PC-3 (cell line): Measurements from ENCODE around the gene MYH8. TPM values are rescaled to one million over a fixed set of nuclear protein-coding genes. Genes with fewer than 3 reads are reported as not detected.

ENCODE experiments used
- ATAC-seq: fragments of 200-7000 bp; cut with Tn5 transposase; 2 replicates; pipeline ENCODE4 v1.9.1; 2020; ENCODE audit warnings: mild to moderate bottlenecking, moderate library complexity
- BruUV-seq: library from RNA; stranded (reverse); fragments of 400-500 nt; replicated peaks from 2 replicates; lab custom pipeline; 2021; lab: Mats Ljungman, UMichigan
- CTCF ChIA-PET: fragments of 300-600 bp; sonication (Branson Sonifier 250); formaldehyde crosslinking; loops from one replicate; lab custom pipeline; 2022; ENCODE audit warnings: antibody characterized with exemption; lab: Charles Lee
- POLR2A ChIA-PET: fragments of 300-600 bp; sonication (Branson Sonifier 250); formaldehyde crosslinking; loops from one replicate; lab custom pipeline; 2022; ENCODE audit warnings: antibody characterized with exemption; ENCODE audit not compliant: unreplicated experiment; lab: Charles Lee
- DNase-seq: peaks from one replicate; pipeline ENCODE4 v3.0.0-alpha.2; 2015
- H2AFZ ChIP-seq: fragments of 300-600 bp; sonication (generic); 2 replicates; pipeline ENCODE4 v1.6.0; 2016; ENCODE audit warnings: antibody characterized with exemption, low read length
- H3F3A ChIP-seq: fragments of 300-600 bp; sonication (generic); one replicate; pipeline ENCODE4 v1.6.0; 2017; ENCODE audit warnings: antibody characterized with exemption, low read length, control low read depth, mild to moderate bottlenecking; ENCODE audit not compliant: unreplicated experiment
- H3K27ac ChIP-seq: fragments of 300-600 bp; sonication (generic); 2 replicates; pipeline ENCODE4 v1.5.1; 2016; ENCODE audit warnings: mild to moderate bottlenecking, low read length
- H3K27me3 ChIP-seq: fragments of 300-600 bp; sonication (generic); 2 replicates; pipeline ENCODE4 v1.6.1; 2016; ENCODE audit warnings: low read length, mixed read lengths
- H3K36me3 ChIP-seq: fragments of 300-600 bp; sonication (generic); 2 replicates; pipeline ENCODE4 v1.6.1; 2016; ENCODE audit warnings: low read depth, mixed run types, low read length, mixed read lengths
- H3K4me1 ChIP-seq: fragments of 300-600 bp; sonication (generic); 2 replicates; pipeline ENCODE4 v1.5.1; 2016; ENCODE audit warnings: low read length; ENCODE audit not compliant: insufficient read depth
- H3K4me2 ChIP-seq: fragments of 300-600 bp; sonication (generic); 2 replicates; pipeline ENCODE4 v1.6.0; 2016; ENCODE audit warnings: low read length
- H3K4me3 ChIP-seq: fragments of 300-600 bp; sonication (generic); 2 replicates; pipeline ENCODE4 v1.5.1; 2016; ENCODE audit warnings: mild to moderate bottlenecking, low read length, mixed read lengths
- H3K79me2 ChIP-seq: fragments of 300-600 bp; sonication (generic); 2 replicates; pipeline ENCODE4 v1.6.1; 2017; ENCODE audit warnings: low read length, mixed read lengths
- H3K9ac ChIP-seq: fragments of 300-600 bp; sonication (generic); 2 replicates; pipeline ENCODE4 v1.6.0; 2016; ENCODE audit warnings: mild to moderate bottlenecking, low read length
- H3K9me2 ChIP-seq: fragments of 300-600 bp; sonication (generic); replicated peaks from 2 replicates; pipeline ENCODE4 v1.6.1; 2016; ENCODE audit warnings: mixed run types, low read length, mixed read lengths
- H3K9me3 ChIP-seq: fragments of 300-600 bp; sonication (generic); 2 replicates; pipeline ENCODE4 v1.6.1; 2016; ENCODE audit warnings: low read length, mixed read lengths
- H4K20me1 ChIP-seq: fragments of 300-600 bp; sonication (generic); 2 replicates; pipeline ENCODE4 v1.6.1; 2016; ENCODE audit warnings: low read length, mixed read lengths
- EZH2 ChIP-seq: fragments of 300-600 bp; sonication (generic); IDR thresholded peaks from one replicate; pipeline ENCODE4 v1.6.1; 2017; ENCODE audit warnings: antibody characterized with exemption, mild to moderate bottlenecking, low read length; ENCODE audit not compliant: unreplicated experiment
- EZH2phosphoT487 ChIP-seq: fragments of 300-600 bp; sonication (generic); IDR thresholded peaks from 2 replicates; pipeline ENCODE4 v1.6.1; 2018; ENCODE audit warnings: mild to moderate bottlenecking, antibody characterized with exemption, low read length, borderline replicate concordance
- intact Hi-C: fragments of 100-400 bp; cut with micrococcal nuclease; formaldehyde crosslinking; loops from 2 replicates; pipeline ENCODE4 v1.9.0; 2023
- total RNA-seq: library from RNA; depleted of rRNA; stranded (reverse); fragments of >200 nt; gene quantifications from 2 replicates; pipeline ENCODE4 v1.2.3, GENCODE V29; 2014
- TF ChIP-seq, protein P1 (sequence below): fragments of 300-600 bp; sonication (generic); conservative IDR thresholded peaks from 2 replicates; pipeline ENCODE4 v1.5.1; 2017; ENCODE audit warnings: antibody characterized with exemption, low read depth, mild to moderate bottlenecking, low read length

The MYH8 gene
- total RNA-seq, 1 experiment from 2014 or later: not detected

DNA sequence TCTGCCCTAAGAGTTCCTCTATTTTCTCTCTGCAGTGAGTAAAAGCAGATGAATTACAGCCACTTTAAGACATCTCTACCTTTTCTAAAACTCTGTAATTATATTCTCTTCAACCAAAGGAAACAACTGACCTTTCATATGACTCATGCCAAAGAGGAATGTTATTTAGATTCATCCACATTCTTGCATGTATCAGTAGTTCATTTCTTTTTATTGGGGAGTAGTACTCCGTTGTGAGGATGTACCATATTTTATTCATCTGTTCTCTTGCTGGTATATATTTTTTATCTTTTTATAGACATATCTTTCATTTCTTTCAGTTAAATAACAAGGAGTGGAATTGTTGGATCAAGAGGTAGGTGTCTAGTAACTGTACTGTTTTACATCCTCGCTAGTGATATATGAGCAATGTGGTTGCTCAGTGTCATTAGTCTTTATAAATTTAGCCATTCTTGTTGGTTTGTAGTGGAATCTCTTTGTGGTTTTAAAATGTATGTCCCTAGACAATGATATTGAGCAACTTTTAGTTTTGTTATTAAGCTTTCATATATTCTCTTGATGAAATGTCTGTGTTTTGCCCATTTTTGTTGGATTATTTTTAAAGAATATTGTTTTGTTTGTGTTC lies 7.8 kb upstream of the MYH8 start:
- H4K20me1 ChIP-seq: no peaks in the 10 kb centered on the region
- no peak for ATAC-seq
- H3F3A ChIP-seq: no peaks in the 10 kb centered on the region

DNA sequence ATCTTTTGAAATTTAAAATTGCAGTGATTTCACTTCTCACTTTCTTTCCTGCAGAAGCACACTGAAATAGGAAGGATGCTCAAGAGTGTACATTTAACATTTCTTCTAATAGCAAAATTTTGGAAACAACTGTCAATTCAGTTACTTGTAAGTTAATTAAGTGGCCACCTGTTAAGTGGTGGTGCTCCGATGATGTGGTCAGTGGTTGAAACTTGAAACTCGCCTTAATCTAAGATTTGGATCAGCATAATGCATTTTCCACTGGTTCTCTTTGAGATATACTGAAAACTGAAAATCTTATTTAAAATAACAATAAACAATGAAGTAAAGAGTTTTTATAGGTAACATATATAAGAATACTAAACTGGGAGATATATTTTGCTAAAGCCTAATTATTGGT lies 7.0 kb upstream of the MYH8 start:
- no peak for TF ChIP-seq EZH2phosphoT487
- TF ChIP-seq, protein P1, sequence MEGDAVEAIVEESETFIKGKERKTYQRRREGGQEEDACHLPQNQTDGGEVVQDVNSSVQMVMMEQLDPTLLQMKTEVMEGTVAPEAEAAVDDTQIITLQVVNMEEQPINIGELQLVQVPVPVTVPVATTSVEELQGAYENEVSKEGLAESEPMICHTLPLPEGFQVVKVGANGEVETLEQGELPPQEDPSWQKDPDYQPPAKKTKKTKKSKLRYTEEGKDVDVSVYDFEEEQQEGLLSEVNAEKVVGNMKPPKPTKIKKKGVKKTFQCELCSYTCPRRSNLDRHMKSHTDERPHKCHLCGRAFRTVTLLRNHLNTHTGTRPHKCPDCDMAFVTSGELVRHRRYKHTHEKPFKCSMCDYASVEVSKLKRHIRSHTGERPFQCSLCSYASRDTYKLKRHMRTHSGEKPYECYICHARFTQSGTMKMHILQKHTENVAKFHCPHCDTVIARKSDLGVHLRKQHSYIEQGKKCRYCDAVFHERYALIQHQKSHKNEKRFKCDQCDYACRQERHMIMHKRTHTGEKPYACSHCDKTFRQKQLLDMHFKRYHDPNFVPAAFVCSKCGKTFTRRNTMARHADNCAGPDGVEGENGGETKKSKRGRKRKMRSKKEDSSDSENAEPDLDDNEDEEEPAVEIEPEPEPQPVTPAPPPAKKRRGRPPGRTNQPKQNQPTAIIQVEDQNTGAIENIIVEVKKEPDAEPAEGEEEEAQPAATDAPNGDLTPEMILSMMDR: no peak
- TF ChIP-seq EZH2: no peak
- no peaks in the 10 kb centered on the region for H3K36me3 ChIP-seq
- H2AFZ ChIP-seq: no peak overlapping the region
- no peaks in the 10 kb centered on the region for H4K20me1 ChIP-seq
- intact Hi-C loops: no loop called here
- DNase-seq (no peak), ATAC-seq (no peak)
- no peak overlapping the region for H3K4me2 ChIP-seq
- no TSS peak for BruUV-seq
- ChIA-PET CTCF (no interaction called here), POLR2A (no interaction called here)
- no peaks in the 10 kb centered on the region for H3K79me2 ChIP-seq
- no peaks in the 10 kb centered on the region for H3K4me1 ChIP-seq
- no peak overlapping the region for H3K9ac ChIP-seq
- no peaks in the 10 kb centered on the region for H3K27me3 ChIP-seq
- no peaks in the 10 kb centered on the region for H3K9me2 ChIP-seq
- H3F3A ChIP-seq: no peaks in the 10 kb centered on the region
- no peak overlapping the region for H3K27ac ChIP-seq
- H3K4me3 ChIP-seq: no peak overlapping the region
- H3K9me3 ChIP-seq: no peaks in the 10 kb centered on the region

More for the DNA sequence above, 7.8 kb upstream of the MYH8 start:
- Histone ChIP-seq H3K36me3 (no peaks in the 10 kb centered on the region), H2AFZ (no peak overlapping the region), H3K4me3 (no peak overlapping the region), H3K9me2 (no peaks in the 10 kb centered on the region), H3K4me2 (no peak overlapping the region), H3K9me3 (no peaks in the 10 kb centered on the region), H3K4me1 (no peaks in the 10 kb centered on the region), H3K27me3 (no peaks in the 10 kb centered on the region), H3K79me2 (no peaks in the 10 kb centered on the region), H3K27ac (no peak overlapping the region), H3K9ac (no peak overlapping the region)
- intact Hi-C loops: no loop called here
- ChIA-PET CTCF (no interaction called here), POLR2A (no interaction called here)
- DNase-seq: no peak
- BruUV-seq: no TSS peak
- TF ChIP-seq, protein P1: no peak

DNA sequence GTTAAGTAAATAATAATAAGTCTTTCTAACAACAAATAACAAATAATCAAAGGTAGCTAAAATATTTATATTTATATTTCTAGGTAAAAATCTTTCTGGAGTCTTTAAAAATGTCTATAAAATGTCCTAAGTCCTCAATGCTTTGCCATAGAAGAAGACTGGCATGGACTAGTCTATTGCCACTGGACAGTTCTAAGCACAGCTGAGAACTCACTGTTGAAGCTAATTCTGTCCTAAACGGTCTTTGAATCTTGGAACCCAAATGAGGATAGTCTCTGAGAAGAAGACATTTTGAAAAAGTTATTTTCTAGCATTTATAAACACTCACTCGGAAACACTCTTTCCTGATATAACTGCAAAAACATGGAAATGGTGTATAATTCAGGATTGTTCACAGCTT lies 539 bp downstream of the MYH8 start:
- intact Hi-C loops: no loop called here

More for the DNA sequence above, 539 bp downstream of the MYH8 start:
- Histone ChIP-seq H3K4me2 (no peak overlapping the region), H3K4me1 (no peaks in the 10 kb centered on the region), H3K9ac (no peak overlapping the region), H4K20me1 (no peaks in the 10 kb centered on the region), H3K27me3 (peaks cover 11% of the 10 kb centered on the region; the same call in 1 of the 2 replicates), H3K9me3 (no peaks in the 10 kb centered on the region), H3K36me3 (no peaks in the 10 kb centered on the region), H3K4me3 (no peak overlapping the region), H2AFZ (no peak overlapping the region), H3K79me2 (no peaks in the 10 kb centered on the region), H3F3A (no peaks in the 10 kb centered on the region), H3K27ac (no peak overlapping the region), H3K9me2 (no peaks in the 10 kb centered on the region)
- ChIA-PET POLR2A (no interaction called here), CTCF (no interaction called here)
- no peak for ATAC-seq
- BruUV-seq: no TSS peak
- no peak for DNase-seq
- TF ChIP-seq, protein P1: no peak
- no peak for TF ChIP-seq EZH2phosphoT487
- no peak for TF ChIP-seq EZH2
